Keratinocyte (primary cell): ENCODE data around the gene SUCNR1. TPM values are rescaled to one million over a fixed set of nuclear protein-coding genes. Genes with fewer than 3 reads are reported as not detected.
A peak's percentile ranks its signal among the peaks of the same experiment; 100 is the strongest.
"Not testable (repeated sequence)": the region's sequence is repeated elsewhere in the genome, so short reads cannot be mapped to it uniquely, and the experiment has no call there.

Source experiments
- DNase-seq: peaks from one replicate; pipeline ENCODE4 v3.0.0-alpha.2; 2011; ENCODE audit warnings: low read depth, missing footprints, low spot score
- FAIRE-seq: peaks from 2 replicates; lab custom pipeline; 2011; peaks lifted over from hg19 to GRCh38; lab: Jason Lieb, UNC
- H2AFZ ChIP-seq: 2 replicates; pipeline ENCODE4 v1.6.0; 2012; ENCODE audit warnings: low read length, control low read depth, inconsistent platforms; ENCODE audit not compliant: control insufficient read depth
- H3K27ac ChIP-seq: 2 replicates; pipeline ENCODE4 v1.5.1; 2011; ENCODE audit warnings: low read length; ENCODE audit not compliant: control insufficient read depth, insufficient read depth
- H3K27me3 ChIP-seq: 3 replicates; pipeline ENCODE4 v1.6.0; 2011; ENCODE audit warnings: low read length; ENCODE audit not compliant: control insufficient read depth, insufficient read depth; ENCODE audit errors: extremely low read depth
- H3K36me3 ChIP-seq, 2 experiments: 2 replicates in 1 of 2; 3 replicates in 1 of 2; pipeline ENCODE4 v1.5.1; 2011; ENCODE audit warnings: low read length in 2 of 2, mild to moderate bottlenecking in 1 of 2; ENCODE audit not compliant: control insufficient read depth in 2 of 2, insufficient read depth in 2 of 2; ENCODE audit errors: extremely low read depth in 1 of 2
- H3K4me1 ChIP-seq: 3 replicates; pipeline ENCODE4 v1.5.1; 2011; ENCODE audit warnings: low read length; ENCODE audit not compliant: control insufficient read depth, insufficient read depth; ENCODE audit errors: extremely low read depth
- H3K4me2 ChIP-seq: 3 replicates; pipeline ENCODE4 v1.6.0; 2011; ENCODE audit warnings: low read depth, low read length; ENCODE audit not compliant: control insufficient read depth, insufficient read depth; ENCODE audit errors: extremely low read depth
- H3K4me3 ChIP-seq, 3 experiments: fragments of 200-600 bp in 1 of 3; sonication (generic) in 1 of 3; 2 replicates in 2 of 3; 3 replicates in 1 of 3; pipeline ENCODE4 v1.5.1; 2011 to 2016; ENCODE audit warnings: low read length in 3 of 3, mild to moderate bottlenecking in 3 of 3, control low read depth in 2 of 3, inconsistent platforms in 1 of 3, low read depth in 1 of 3, mixed read lengths in 1 of 3, mixed run types in 1 of 3, moderate library complexity in 1 of 3; ENCODE audit not compliant: control insufficient read depth in 2 of 3, insufficient read depth in 2 of 3; ENCODE audit errors: extremely low read depth in 1 of 3
- H3K79me2 ChIP-seq: 2 replicates; pipeline ENCODE4 v1.6.0; 2012; ENCODE audit warnings: low read length; ENCODE audit not compliant: control insufficient read depth, insufficient read depth
- H3K9ac ChIP-seq: 3 replicates; pipeline ENCODE4 v1.6.0; 2011; ENCODE audit warnings: low read length; ENCODE audit not compliant: control insufficient read depth, insufficient read depth; ENCODE audit errors: extremely low read depth
- H3K9me1 ChIP-seq: 3 replicates; pipeline ENCODE4 v1.6.0; 2011; ENCODE audit warnings: low read length; ENCODE audit not compliant: control insufficient read depth, insufficient read depth; ENCODE audit errors: extremely low read depth
- H3K9me3 ChIP-seq: 2 replicates; pipeline ENCODE4 v1.5.1; 2012; ENCODE audit warnings: low read depth, low read length; ENCODE audit not compliant: control insufficient read depth
- H4K20me1 ChIP-seq: 3 replicates; pipeline ENCODE4 v1.6.0; 2011; ENCODE audit warnings: low read length; ENCODE audit not compliant: control insufficient read depth, insufficient read depth; ENCODE audit errors: extremely low read depth
- dilution Hi-C: fragments of 300-500 bp; cut with MboI; formaldehyde crosslinking; loops from one replicate; pipeline ENCODE4 v1.7.0; 2020; ENCODE audit warnings: low sequenced_read_pairs; ENCODE audit not compliant: extremely low pct_ligation_motif_present
- polyA plus RNA-seq, 5 experiments: library from polyadenylated mRNA; depleted of rRNA in 3 of 5; stranded (reverse) in 3 of 5; stranded (forward) in 1 of 5; unstranded in 1 of 5; fragments of >200 nt; gene quantifications; 1 replicate in 1 of 5; 2 replicates in 3 of 5; 3 replicates in 1 of 5; pipeline versions ENCODE4 v1.2.1 to v1.2.3, GENCODE V29; 2011 to 2012; ENCODE audit warnings: missing spikeins in 2 of 5, low read depth in 1 of 5, low replicate concordance in 1 of 5
- TF ChIP-seq, protein P1 (sequence below), 3 experiments: IDR thresholded peaks in 1 of 3; conservative IDR thresholded peaks in 1 of 3; optimal IDR thresholded peaks in 1 of 3; 2 replicates in 2 of 3; 3 replicates in 1 of 3; pipeline versions ENCODE3 to v1.5.1; 2011; ENCODE audit warnings: low read length in 3 of 3, mild to moderate bottlenecking in 3 of 3, moderate library complexity in 2 of 3, control low read depth in 1 of 3, inconsistent platforms in 1 of 3; ENCODE audit not compliant: insufficient read depth in 2 of 3; ENCODE audit errors: extremely low read depth in 1 of 3

The SUCNR1 gene
- polyA plus RNA-seq, 1 donor (not counting 4 experiments of a cell fraction or from before 2014, with no cell fraction given): not detected

- FAIRE-seq (peak; percentile 86), DNase-seq (peak; percentile 84)
- H3K9me3 ChIP-seq: no peaks in the 10 kb centered on the region
- TF ChIP-seq, protein P1, sequence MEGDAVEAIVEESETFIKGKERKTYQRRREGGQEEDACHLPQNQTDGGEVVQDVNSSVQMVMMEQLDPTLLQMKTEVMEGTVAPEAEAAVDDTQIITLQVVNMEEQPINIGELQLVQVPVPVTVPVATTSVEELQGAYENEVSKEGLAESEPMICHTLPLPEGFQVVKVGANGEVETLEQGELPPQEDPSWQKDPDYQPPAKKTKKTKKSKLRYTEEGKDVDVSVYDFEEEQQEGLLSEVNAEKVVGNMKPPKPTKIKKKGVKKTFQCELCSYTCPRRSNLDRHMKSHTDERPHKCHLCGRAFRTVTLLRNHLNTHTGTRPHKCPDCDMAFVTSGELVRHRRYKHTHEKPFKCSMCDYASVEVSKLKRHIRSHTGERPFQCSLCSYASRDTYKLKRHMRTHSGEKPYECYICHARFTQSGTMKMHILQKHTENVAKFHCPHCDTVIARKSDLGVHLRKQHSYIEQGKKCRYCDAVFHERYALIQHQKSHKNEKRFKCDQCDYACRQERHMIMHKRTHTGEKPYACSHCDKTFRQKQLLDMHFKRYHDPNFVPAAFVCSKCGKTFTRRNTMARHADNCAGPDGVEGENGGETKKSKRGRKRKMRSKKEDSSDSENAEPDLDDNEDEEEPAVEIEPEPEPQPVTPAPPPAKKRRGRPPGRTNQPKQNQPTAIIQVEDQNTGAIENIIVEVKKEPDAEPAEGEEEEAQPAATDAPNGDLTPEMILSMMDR (optimal IDR thresholded peaks at IDR 0.05 in 1 of 3, IDR thresholded peaks at IDR 0.05 in 1 of 3, conservative IDR thresholded peaks at IDR 0.05 in 1 of 3; ENCODE audit: extremely low read depth in 1 of 3, insufficient read depth in 2 of 3, low read length in 3 of 3): no peak
- peak overlapping the region; percentile 46 for H3K27ac ChIP-seq
- no peaks in the 10 kb centered on the region for H3K9me1 ChIP-seq
- no peak overlapping the region for H3K4me3 ChIP-seq
- peak overlapping the region; percentile 27 for H3K4me2 ChIP-seq
- dilution Hi-C loops: no loop called here
- H3K27me3 ChIP-seq: no peaks in the 10 kb centered on the region
- H3K79me2 ChIP-seq: no peaks in the 10 kb centered on the region
- no peaks in the 10 kb centered on the region for H3K36me3 ChIP-seq
- peaks cover 13% of the 10 kb centered on the region for H3K4me1 ChIP-seq
- H4K20me1 ChIP-seq: no peaks in the 10 kb centered on the region
- H2AFZ ChIP-seq: no peak overlapping the region
- H3K9ac ChIP-seq: no peak overlapping the region
Measured at GRCh38 chr3:151896246-151897012, 23.0 kb downstream of the SUCNR1 start.

DNA sequence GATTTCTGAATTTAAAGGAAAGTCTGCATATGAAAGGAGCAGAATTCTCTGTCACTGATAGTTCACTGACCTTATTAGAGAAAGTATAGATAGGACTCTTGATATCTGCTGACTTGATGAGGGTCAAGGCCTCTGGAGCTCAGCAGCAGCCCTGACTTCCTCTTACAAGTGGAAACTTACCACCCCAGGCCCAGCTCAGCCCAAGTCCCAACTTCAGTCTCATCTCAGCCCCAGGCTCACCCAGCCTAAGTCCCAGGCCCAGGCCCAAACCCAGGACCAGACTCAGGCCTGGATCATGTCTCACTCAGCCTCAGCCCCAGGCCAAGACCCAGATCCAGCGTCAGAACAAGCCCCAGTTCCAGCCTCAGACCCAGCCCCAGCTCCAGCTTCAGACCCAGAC, 24.7 kb downstream of the SUCNR1 start:
- dilution Hi-C loops, H3K79me2 ChIP-seq, H3K4me2 ChIP-seq, H3K9me1 ChIP-seq, H3K4me3 ChIP-seq, H3K36me3 ChIP-seq, H4K20me1 ChIP-seq, H2AFZ ChIP-seq, FAIRE-seq, DNase-seq, H3K9me3 ChIP-seq, H3K27me3 ChIP-seq, H3K27ac ChIP-seq, H3K9ac ChIP-seq: not testable (repeated sequence)
- H3K4me1 ChIP-seq: peaks cover 13% of the 10 kb centered on the region

- H3K9me1 ChIP-seq, H3K4me3 ChIP-seq, H4K20me1 ChIP-seq, H2AFZ ChIP-seq, H3K9me3 ChIP-seq, DNase-seq, H3K9ac ChIP-seq, H3K36me3 ChIP-seq, H3K4me2 ChIP-seq, FAIRE-seq, H3K27ac ChIP-seq, dilution Hi-C loops, H3K79me2 ChIP-seq, H3K27me3 ChIP-seq: not testable (repeated sequence)
- H3K4me1 ChIP-seq: peaks cover 13% of the 10 kb centered on the region
Measured at GRCh38 chr3:151898564-151899261, 25.3 kb downstream of the SUCNR1 start.
